GM18505 (cell line): Measurements from ENCODE around the gene DENND1A.
"Not testable (repeated sequence)": the region's sequence is repeated elsewhere in the genome, so short reads cannot be mapped to it uniquely, and the experiment has no call there.

ENCODE experiments used
- ATAC-seq: cut with Tn5 transposase; IDR thresholded peaks from one replicate; pipeline ENCODE4 v1.9.1; 2021; ENCODE audit not compliant: unreplicated experiment
- POLR2A ChIP-seq: IDR thresholded peaks from 4 replicates; pipeline ENCODE4 v1.6.1; 2011; ENCODE audit warnings: borderline replicate concordance; ENCODE audit not compliant: insufficient read depth, insufficient read length; ENCODE audit errors: extremely low read depth

DENND1A gene

GRCh38 chr9:123652416-123652815 is 277.5 kb downstream of the DENND1A start:
- TF ChIP-seq POLR2A = no peak
- no peak for ATAC-seq

DNA sequence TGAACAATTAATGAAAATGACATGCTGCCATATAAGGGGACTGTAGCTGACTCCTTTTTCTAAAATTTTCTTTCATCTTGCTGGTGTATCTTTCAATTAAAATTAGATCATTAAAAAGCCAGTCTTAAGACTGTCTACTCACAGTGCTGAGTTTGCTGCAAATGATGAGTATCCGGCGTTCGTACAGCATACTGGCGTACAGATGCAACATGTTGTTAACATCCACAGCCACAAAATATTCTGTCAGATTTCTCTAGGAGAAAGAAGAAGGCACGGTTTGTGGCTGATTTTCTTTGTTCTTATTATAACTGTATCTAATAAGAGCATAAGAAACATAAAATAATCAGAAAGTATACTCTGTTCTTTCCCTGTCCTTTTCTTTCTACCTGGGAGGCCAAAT is 278.1 kb downstream of the DENND1A start:
- no peak for TF ChIP-seq POLR2A
- no peak for ATAC-seq

- no peak for TF ChIP-seq POLR2A
- no peak for ATAC-seq
Measured at GRCh38 chr9:123651273-123651672, 278.7 kb downstream of the DENND1A start.

GRCh38 chr9:123649909-123650308 is 280.0 kb downstream of the DENND1A start:
- no peak for ATAC-seq
- TF ChIP-seq POLR2A = no peak

GRCh38 chr9:123647145-123647544 is 282.8 kb downstream of the DENND1A start:
- no peak for TF ChIP-seq POLR2A
- ATAC-seq = no peak

DNA sequence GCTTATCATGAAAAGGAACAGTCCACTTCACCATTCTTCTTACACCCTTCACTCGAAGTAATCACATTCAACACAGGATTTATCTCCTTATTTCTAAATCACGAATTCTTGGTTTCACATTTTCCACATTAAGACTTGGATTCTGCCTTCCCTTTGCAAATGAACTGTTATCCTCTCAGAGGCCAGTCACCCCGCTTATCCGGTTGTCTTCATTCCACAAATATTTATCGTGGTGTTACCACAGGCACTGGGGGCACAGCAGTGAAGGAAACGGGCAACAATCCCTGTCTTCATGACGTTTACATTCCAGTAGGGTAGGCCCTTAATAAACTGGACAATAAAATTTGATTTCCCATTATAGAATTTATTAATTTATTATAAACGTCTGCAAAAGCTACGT is 284.2 kb downstream of the DENND1A start:
- TF ChIP-seq POLR2A = no peak
- ATAC-seq = no peak

- no peak for TF ChIP-seq POLR2A
- no peak for ATAC-seq
Measured at GRCh38 chr9:123645126-123645525, 284.8 kb downstream of the DENND1A start.

- no peak for ATAC-seq
- TF ChIP-seq POLR2A = no peak
Measured at GRCh38 chr9:123643518-123643917, 286.4 kb downstream of the DENND1A start.

- no peak for ATAC-seq
- no peak for TF ChIP-seq POLR2A
Measured at GRCh38 chr9:123642291-123643278, 287.3 kb downstream of the DENND1A start.

- TF ChIP-seq POLR2A = no peak
- no peak for ATAC-seq
Measured at GRCh38 chr9:123640792-123641222, 289.1 kb downstream of the DENND1A start.

DNA sequence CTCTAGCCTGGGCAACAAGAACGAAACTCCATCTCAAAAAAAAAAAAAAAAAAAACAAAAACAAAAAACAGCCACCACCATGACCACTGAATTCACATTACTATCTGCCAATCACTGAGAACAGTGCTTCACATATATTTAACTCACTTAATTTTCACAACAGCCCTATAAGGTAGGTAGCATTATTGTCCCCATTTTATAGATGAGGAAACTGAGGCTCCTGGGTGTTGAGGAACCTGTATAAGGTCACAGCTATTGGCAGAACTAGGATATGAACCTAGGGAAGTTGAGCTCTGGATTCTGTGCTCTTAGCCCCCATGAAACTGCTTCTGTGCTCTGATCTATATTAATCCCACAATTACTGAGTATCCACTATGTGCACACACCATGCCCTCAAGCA is 290.2 kb downstream of the DENND1A start:
- ATAC-seq = no peak
- TF ChIP-seq POLR2A = no peak

GRCh38 chr9:123637945-123638634 is 291.8 kb downstream of the DENND1A start:
- no peak for ATAC-seq
- TF ChIP-seq POLR2A = no peak

DNA sequence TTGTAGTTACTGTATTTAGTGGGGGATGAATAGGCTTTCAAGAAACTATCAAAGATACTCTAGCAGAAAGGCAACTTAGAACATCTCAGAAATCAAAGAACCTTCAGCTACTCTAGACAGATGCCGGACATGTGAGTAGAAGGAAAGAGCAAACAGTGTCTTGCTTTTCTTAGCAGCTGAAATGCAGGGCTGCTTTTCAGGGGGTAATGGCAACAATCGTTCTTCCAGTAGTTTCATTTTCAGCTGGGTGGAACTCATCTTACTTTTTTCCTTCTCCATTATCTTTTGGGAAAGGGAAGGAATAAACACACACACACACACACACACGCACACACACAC is 292.4 kb downstream of the DENND1A start:
- no peak for TF ChIP-seq POLR2A
- no peak for ATAC-seq

DNA sequence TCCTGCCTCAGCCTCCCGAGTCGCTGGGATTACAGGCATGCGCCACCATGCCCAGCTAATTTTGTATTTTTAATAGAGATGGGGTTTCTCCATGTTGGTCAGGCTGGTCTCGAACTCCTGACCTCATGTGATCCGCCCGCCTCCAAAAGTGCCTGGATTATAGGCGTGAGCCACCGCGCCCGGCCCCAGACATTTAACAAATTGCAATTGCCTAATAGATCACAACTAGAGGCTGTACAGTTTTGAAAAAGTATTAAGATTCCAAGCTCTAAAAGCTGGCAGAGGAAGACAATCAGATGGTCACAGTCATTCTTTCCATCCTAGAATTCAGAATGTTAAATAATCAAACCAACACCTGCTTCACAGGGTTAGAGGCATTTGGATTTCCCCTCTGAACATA is 293.1 kb downstream of the DENND1A start:
- not testable (repeated sequence) for ATAC-seq
